ENCODE data around the gene ARSJ.
"Not testable (repeated sequence)": the region's sequence is repeated elsewhere in the genome, so short reads cannot be mapped to it uniquely, and the experiment has no call there.

Gene ARSJ

DNA sequence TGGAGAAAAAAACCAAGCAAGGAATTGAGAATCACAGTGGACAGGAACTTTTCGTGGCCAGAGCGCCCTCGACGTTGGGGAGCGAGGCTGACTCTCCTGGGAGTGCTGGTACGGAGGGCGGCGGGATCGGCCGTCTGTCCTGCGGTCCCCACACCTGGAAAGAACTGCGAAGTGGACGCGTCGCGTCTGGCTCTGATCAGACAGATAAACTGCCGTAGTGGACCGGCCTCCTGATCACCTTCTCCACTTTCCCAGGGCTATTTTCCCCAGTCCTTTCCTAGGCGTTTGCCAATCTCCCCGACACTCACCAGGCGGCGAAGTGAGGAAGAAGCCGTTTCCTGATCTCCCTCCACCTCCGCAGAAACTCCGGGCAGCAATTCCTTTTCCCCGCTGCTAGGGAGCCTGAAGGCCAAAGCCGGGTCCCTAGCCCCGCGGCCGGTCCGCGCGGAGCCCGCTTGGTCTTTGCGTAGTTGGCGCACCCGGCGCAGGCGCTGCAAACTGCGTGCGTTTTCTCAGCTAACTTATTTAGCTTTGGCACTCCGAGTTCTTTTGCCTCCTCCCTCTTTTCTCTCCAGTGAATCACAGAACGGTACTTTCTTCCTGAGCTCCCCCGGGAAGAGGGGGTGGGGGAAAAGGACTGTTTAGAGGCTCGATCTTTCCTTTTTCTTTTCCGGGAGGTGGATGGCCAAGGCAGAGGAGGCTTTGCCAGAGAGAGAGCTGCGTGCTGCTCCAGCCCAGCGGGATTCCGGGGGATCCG is at the start of gene ARSJ:
TSS of gene ARSJ (minus strand) at position 500 of the 757 bp plus-strand sequence. CDS start 813 bp downstream, outside the sequence.
- DNase-seq, result no peak

DNA sequence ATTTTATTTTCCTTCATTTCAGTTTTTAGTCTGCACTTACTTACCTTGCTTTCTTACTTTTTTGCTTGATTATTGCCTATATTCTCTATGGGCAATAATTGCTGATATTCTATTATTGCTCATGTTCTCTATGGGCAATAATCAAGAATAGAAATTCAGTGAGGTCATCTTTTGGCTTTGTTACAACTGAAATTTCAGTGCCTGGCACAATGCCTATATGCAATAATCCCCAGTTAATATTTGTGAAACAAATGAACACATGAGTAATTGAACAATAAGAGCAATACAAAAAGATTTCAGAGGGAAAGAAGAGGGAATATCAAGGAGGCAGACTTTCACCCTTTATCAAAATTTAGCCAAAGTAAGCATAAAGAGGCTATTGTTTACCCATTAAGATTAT is 48.6 kb upstream of the ARSJ start:
- no peak for DNase-seq

DNA sequence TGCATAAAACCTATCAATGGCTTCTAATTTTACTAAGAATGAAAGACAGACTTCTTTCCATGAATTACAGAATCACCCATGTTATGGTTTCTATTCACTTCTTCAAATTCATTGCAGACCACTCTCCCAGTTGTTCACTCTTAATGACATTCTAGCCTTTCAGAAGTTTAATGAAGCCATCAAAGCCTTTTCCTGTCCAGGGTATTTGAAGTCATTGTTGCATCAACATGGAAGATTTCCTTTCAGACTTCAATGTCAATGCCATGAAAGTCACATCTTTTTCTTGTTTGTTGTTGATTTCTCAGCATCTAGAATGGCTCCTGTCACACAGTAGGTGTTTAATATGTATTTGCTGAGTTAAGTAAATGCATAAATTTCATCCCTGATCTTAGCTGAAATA is 48.1 kb upstream of the ARSJ start:
- no peak for DNase-seq

DNA sequence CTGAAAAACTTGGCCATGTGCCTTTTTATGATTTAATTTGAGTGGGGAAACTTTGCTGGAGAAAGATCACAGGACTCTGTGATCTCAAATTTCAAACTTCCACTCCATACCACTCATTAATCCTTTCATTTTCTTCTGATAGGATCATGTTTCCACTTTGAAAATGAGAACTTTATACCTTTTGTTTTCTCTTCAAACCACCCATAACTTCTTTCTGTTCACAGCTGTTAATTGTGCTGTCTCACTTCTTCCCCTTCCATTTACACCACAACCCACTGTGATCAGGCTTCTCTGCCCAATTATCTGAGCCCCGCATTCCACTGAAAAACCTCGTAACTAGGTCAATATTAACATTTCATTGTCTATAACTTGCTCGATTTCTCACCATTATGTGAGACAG is 47.0 kb upstream of the ARSJ start:
- DNase-seq, result no peak

DNA sequence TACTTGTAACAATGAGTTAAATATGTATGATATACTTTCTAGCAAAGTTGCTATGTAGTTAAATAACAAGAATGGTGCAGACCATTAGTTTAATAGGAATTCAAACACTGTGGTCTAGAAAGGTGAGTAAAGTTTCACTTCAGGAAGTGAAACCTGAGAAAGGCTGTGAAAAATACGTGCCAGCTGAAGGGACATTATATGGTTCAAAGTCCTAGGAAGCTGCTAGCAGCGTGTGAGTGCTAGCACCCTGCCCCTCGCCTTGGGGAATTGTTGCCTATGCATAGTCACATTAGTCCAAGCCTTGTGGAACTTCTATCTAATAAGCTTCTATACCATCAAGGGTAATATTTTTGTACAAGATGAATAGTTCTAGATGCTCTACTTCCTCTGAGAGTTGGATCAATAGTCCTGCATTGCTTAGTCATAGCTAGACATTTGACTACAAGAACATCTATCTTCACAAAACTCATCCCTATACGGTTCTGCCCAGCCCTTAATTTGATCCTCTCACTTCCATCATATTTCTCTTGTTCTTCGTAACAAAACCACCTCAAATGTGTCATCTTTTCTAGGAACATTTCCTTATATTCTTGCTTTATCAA is 45.8 kb upstream of the ARSJ start:
- DNase-seq, result no peak

DNA sequence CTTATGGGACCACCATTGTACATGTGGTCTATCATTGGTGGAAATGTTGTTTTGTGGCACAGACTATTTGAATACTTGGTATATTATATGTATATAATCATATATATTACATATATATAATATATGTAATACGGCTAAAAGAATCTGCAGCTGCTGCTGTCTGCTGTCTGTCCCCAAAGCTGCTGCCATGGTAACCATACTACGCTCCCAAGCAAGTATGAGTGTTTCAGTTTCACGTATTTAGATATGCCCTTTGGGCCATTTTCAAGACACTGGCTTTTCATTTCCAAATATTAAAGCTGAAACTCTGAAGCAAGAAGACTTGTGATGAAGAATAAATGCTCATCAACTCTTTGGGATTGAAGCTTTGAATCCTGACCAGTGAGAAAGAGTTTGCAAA is 42.0 kb upstream of the ARSJ start:
- DNase-seq, result no peak

DNA sequence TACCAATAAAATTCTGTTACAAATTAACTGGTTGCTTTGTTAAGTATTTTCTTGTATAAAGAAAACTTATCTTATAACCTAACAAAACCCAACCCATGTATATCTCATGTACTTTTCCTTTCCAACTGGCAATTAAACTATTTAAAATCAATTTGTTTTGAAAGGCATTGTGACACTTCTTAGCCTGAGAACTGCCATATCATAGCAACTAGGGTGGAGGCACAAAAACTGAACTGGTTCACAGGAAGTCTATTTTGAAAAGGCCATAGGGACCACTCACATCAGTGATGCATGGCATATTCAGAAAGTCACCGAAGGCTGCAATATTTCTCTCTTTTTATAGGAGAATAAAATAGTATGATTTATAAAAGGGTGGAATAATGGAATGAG is 40.5 kb upstream of the ARSJ start:
- DNase-seq, result no peak

DNA sequence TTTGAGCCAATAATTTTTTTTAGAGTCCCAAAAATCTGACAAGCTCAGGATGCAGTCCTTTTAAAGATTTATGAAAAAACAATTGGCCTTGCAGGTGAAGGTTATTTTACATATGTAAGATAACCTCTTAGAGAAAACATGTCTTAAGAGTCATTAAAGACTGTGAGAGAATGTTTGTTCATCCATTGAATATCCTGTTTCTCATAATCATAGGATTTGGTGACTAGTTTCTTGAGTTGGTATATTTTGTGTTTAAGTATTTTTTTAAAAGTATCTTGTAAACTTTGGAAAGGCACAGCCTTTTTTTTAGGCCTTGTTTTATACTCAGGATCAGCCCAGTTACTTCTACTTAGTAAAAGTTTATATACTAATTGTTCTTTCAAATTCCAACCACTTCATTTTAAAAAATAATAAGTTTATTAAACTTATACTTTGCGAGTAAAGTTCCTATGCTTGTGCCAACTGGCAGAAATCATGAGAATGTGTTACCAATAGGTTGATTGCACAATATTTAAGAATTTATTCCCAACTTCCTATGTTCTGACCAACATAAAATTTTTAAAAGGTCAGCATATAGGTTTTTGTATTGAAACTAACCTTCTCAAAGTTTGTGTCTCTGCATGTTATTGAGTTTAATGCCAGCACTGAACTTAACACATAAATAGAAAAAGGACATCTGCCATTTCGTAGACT is 40.0 kb upstream of the ARSJ start:
- DNase-seq, result no peak

DNA sequence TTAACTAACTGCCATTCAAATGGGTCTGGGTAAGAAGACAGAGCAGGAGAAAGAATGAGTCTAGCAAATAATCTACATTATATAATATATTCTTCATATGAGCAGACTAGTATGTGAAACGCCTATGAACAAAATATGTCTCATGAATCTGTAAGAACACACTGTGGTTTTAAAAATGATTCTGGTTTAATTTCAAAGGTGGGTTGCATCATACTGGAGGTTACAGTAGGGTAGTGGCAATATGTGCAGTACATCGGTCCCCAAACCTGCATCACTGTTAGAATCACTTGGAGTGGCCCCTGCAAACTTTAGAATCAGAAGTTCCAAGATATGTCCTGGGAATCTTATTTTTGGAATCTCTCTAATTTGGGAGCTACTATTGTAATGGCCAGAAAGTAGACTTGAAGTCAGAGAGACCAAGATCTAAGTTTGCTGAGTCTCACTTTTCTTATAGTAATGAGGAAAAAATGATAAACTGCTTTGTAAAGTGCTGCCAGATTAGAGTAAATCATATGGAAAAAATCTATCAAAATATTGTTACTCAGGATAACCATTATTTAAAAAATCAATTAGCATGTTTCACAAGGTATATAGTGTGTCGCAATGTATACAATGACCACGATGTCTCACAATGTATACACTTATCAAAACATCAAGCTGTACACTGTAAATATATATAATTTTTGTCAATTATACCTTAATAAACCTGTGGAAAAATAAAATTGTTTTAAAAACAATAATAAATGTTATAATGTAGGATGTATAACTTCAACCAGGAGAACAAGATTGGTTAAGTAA is 37.9 kb upstream of the ARSJ start:
- DNase-seq, result no peak

DNA sequence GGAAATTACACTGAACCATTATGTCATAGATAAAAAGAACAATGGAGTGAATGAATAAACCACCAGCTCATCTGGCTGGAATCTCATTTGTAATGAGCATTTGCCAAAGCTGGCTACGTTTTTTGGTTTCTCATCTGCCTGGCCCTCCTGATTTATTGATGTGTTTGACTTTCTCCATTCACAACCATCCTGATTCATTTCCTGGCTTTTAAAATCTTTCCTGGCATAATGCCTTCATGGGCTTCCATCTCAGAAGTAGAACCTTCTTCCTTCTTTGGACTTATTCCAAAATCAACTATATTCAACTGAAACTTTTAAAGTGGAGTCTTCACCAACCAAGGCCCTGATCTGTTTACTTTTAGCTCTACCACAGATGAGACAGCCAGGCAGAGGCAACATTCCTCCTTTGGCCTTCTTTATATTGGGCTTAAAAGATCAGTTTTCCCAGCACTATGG is 36.0 kb upstream of the ARSJ start:
- DNase-seq, result no peak

DNA sequence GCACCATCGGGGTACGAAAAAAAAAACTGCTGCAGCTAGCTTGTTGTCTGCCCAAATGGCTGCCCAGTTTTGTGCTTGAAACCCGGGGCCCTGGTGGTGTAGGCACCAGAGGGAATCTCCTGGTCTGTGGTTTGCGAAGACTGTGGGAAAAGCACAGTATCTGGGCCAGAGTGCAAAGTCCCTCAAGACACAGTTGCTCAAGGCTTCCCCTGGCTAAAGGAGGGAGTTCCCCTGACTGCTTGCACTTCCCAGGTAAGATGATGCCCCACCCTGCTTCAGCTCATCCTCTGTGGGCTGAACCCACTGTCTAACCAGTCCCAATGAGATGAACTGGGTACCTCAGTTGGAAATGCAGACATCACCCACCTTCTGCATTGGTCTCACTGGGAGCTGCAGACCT is 33.8 kb upstream of the ARSJ start:
- DNase-seq, result not testable (repeated sequence)

DNA sequence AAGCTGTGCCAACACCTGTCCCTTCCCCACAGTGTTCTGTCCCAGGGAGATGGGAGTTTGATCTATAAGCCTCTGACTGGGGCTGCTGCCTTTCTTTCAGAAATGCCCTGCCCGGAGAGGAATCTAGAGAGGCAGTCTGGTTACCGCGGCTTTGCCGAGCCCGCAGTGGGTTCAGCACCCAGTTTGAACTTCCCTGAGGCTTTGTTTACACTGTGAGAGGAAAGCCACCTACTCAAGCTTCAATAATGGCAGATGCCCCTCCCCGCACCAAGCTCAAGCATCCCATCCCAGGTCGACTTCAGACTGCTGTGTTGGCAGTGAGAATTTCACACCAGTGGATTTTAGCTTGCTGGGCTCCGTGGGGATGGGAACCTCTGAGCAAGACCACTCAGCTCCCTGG is 33.3 kb upstream of the ARSJ start:
- DNase-seq, result no peak

DNA sequence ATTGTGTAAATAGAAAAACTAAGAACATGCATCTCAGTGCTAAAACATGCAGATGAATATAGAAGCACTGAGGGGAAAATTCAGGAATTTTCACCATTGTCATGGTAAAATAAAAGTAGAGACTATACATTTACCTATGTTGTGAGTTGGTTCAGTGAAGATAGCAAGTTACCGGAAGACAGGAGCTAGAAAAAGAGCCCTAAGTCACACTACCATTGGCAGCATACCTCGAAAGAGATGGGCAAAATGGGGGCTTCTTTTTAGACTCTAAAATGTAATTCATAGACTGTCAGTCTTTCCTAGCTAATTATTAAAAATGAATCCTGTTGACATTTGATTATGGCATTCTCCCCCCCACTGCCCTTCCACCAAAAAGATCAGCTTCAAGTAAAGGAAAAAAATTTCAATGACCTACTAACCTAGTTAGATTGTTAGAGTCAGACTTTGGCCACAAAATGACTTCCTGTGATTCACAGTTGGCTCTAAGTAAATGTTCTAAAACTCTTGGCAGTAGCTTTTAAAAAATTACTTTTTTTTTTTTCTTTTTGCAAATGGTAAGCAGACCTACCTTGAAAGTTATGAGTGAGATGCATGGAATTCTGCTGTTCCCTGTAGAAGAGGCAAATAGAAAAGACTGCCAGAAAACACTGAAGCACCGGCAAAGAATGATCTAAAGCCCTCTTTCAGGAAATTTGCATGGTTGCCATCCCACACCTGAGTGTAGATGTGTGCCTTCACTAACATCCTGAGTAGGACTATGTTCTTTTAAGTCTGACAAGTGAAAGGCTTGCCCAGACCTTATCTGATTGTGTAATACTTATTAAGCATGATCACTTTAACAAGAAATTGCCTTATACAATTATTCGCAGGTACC is 26.4 kb upstream of the ARSJ start:
- no peak for DNase-seq

DNA sequence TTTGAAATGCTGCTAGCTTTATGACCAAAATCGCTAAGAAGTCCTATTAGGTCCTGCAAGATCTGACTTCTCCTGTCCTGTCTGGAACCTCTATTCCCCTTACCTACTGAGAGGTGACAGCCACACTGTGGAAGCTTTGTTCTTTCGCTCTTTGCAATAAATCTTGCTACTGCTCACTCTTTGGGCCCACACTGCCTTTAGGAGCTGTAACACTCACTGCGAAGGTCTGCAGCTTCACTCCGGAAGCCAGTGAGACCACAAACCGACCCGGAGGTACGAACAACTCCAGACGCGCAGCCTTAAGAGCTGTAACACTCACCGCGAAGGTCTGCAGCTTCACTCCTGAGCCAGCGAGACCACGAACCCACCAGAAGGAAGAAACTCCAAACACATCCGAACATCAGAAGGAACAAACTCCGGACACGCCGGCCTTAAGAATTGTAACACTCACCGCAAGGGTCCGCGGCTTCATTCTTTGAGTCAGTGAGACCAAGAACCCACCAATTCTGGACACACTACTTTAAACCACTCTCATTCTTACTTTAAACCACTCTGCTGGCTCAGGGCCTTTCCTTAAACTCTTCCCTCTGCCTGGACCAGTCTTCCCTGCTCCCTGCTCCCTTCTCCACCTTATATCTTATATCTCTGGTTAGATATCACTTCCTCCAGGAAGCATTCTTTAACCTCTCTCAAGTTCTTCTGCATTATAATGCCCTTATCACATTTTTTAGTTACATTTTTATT is 25.2 kb upstream of the ARSJ start:
- not testable (repeated sequence) for DNase-seq

DNA sequence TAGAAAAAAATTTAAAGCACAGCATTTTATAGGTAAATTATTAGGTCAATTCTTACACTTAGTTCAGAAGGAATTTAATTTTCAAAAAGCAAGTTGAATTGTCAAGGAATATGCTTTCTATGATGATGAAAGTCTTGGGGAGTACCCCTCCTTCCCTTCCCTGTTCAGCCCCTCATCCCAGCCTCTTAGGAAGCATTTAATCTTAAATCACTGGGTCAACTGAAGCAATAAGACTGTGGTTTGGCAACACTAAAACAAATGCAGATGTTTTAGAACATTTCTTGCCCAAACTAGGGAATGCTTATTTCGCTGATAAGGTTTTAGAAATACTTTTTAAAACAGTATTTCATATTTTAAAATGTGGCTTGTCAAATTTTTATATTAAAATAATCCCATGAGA is 19.1 kb upstream of the ARSJ start:
- DNase-seq, result no peak

DNA sequence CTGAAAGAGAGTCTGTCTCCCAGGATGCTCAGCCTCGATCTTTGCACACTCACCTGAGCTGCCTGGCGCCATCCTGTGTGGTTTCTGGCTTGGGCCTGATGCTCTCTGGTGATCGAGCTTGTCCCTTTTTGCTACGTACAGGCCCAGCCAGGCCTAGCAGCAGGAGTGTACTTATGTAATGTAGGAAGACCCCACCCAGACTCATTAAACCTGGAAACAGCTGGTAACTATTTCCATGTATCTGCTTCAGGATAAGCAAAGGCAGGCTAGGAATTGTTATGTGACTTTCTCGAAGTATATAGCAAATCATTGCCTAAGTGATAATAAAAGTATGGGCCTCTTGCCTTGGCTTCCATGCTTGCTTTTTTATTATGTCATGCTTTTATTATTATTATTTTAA is 18.6 kb upstream of the ARSJ start:
- DNase-seq, result no peak

DNA sequence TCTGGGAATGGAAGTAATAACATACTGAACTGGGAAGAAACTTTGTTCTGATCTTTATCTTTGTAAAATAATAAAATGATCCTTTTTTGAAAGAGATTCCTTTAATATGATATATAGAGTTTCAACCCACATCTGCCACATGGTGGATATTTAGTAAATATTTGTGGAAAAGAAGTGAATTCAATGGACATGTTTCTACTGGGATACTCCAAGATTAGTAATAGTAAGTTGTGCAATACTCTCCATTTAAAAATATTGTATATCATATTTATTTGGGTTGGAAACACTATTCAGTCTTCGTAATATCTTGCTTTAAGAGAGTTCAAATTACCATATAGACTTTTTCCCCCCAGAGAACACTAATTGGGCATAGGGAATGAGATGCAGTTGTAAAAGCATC is 17.8 kb upstream of the ARSJ start:
- no peak for DNase-seq

DNA sequence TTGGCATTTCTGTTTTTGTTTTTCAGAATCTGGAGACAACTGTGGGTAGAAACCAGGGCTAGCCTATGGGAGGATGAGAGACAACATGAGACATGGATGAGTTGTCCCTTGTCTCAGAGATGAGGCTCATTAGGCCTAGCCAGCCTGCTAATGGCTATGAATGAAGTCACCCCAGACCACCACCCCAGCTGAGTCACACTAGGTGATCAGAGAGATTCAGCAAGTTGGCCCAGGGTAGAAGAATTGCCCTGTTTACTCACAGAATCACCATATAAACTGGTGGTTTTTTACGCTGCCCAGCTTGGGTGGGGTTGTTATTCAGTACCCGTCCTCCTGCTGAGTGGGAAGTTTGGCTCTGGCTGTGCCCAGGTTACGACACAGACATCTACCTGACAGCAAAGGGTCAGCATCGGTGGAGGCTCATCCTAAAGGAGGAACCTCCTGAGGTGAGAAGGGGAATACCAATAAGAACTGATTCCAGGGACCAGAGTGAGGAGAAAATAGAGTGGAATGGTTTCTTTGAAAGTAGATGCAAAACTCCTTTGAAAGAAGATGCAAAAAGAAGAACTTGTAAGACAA is 17.2 kb upstream of the ARSJ start:
- DNase-seq, result no peak

DNA sequence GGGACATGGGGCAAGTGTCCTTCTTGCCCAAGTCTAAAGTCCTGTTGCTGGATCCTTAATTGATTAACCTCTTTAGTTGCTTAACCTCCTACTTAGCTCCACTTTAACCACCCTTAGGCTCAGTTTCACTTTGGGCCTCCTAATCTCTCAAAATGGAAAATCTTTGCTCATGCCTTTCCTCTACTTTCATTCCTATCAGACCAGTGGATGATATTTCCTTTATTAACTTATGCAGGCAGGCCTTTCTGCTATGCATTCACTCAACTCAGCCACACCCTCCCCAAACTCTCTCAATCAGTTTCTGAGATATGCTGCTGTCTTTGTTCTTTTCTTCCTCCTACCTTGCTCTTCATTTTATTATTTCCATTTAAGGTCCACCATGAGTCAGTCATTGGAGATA is 14.4 kb upstream of the ARSJ start:
- DNase-seq, result no peak

DNA sequence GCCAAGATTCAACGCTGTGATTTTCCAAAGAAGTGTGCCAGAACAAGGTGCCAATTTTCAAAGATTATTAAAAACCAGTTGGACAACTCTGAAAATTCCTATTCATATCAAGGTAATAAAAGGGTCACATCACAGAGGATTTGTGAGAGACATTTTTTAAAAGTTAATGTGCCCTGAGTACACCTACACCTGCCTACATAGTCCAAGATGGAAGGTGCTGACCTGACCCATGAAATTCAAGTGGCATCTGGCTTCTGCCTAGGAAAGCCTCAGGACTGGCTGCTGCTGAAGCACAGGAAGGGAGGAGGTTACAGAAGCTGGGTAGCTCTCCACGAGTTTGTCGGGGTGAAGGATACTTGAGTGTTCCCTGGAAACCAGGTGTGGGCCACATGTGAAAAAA is 11.4 kb upstream of the ARSJ start:
- DNase-seq, result no peak

DNA sequence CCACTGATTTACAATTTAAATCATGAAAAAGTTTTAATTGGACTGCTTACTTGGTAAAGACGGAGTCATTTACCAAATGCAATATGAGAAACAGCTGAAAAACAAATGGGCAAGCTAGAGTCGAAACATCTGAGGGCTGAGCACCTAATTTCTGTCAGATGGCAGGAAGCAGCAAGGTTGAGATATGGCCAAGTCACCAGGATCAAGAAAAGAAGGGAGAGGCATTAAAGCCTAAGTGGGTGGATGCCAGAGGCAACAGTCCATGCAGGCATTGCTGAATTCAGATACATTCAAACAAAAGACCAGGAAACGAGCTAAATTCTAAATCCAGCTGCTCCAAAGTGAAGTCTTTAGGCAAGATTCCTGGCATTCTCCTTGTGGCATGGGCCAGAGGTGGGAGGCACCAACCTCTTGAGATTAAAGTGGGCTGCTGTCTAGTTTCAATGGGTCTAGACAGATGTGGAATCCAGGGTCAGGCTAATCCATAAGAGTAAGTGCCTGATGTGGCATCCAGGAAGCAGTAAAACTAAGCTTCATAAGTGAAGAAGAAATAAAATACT is 8.0 kb upstream of the ARSJ start:
- DNase-seq, result no peak
